Nucleus accumbens (tissue), 56 donors: ENCODE results near the gene SLC12A4.
"Not testable (repeated sequence)": the region's sequence is repeated elsewhere in the genome, so short reads cannot be mapped to it uniquely, and the experiment has no call there.

Experiments used
- DNase-seq, 56 donors: peaks; one replicate each; lab custom pipeline; 2025; lab: John Stamatoyannopoulos, UW

Gene SLC12A4

DNA sequence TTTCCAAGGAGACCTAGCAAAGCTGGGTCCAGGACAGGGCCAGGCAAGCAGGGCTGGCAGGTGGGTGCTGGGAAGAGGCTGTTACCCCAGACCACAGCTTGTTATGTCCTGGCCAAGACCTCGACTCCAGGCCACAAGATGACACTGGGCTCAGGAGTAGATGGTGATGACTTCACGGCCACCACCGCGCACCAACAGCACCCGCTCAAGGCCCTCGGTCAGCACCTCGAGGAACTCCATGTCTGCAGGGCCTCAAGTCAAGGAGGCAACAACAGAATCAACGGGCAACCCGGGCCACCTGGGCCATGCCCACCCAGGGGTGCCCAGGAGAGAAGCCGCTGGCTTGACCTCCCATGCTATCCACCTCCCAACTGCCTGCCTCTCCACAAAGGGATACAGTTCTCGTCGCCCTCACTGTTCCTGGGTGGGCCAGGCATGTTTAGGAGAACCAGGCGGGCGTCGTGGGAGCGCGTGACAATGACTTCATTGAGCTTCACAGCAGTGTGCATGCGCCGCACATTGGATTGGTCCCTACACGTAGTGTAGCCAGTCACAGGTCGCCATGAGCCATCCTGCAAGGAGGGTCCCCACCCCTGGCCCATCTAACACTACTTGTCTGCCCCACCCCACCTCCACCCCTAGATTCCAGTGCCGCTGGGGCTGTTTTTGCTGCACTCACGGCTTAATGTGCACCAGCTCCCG lies 23.6 kb downstream of the SLC12A4 start:
- peak in 1 of 56 donors; percentile 38 for DNase-seq

DNA sequence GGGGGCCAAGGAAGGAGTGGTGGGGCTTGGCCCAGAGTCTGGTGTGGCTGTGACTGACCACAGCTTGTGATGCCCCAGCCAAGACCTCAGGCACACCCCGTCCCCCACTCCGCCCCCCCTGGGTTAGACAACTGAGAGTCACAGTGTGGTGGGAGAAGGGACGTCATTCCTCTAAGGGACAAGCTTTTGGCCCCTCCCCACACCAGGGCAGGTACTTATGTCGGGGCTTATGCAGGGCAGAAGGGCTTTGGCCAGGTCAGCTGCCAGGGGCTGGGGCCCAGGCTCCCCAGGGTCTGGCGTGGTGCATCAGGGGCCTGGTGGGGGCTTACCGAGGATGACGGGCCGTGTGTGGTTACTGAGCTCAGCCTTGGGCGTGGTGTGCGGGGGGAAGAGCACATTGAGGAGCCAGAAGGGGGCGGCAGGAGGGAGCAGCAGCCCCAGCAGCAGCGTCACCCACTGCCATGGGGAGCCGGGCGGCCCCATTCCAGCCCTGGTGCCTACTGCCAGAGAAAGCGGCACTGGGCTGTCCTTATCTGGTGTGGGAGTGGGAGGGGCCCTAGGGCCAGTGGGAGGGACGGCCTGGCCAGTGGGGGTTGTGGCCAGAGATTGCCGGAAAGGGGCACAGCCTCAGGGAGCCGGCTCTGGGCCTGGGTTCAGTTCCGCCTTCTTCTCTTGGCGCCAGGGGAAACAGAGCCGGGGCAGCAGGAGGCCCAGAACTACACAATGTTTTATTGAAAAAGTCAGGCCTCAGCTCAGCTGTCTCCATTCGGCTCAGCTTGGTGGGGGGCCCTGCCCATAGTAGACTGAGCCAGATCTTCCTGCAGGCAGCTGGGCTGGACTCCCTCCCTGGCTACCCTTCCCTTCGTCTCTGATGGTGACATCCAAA lies 24.6 kb downstream of the SLC12A4 start, which contains the start of gene LCAT:
Gene LCAT (minus strand): TSS at position 502 of the 886 bp plus-strand sequence. CDS start 19 bp downstream, at position 483.
- DNase-seq = peak in 54 of 56 donors; percentile 35 to 91 (median 76)

GRCh38 chr16:67943256-67943618 lies 25.2 kb downstream of the SLC12A4 start:
- DNase-seq = no peak

DNA sequence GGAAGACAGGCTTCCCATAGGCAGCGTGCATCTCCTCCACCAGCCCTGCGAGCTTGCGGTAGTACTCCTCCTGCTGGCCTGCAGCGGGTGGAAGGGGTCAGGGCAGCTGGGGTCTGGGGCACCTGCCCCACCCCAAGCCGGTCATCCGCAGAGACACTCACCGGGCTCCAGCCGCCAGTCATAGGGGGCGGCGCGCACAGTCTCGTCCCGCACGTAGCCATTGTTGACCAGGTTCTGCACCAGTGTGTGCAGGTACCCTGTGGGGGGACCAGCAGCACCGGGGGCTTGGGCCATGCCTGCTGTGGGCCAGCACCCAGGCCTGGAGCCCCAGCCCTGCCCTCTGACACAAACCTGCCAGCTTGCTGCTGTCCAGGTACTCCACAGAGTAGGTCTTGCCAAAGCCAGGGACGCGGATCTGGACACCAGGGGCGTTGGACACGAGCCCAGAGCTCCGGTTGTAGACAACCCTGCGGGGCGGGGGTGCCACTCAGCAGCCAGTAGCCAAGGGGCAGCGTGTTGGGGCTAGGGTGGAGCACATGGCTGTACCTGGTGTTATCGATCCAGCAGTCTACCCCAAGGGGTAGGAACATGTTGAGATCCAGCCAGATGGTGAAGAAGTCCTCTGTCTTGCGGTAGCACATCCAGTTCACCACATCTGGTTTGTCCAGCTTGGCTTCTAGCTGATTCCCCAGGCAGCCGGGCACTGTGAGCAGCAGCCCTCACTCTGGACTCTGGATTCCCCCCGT lies 25.8 kb downstream of the SLC12A4 start:
- peak in 1 of 56 donors; percentile 12 for DNase-seq

- DNase-seq = peak in 17 of 56 donors; percentile 8 to 56 (median 20)
Measured at GRCh38 chr16:67942200-67942509, 26.3 kb downstream of the SLC12A4 start.

DNA sequence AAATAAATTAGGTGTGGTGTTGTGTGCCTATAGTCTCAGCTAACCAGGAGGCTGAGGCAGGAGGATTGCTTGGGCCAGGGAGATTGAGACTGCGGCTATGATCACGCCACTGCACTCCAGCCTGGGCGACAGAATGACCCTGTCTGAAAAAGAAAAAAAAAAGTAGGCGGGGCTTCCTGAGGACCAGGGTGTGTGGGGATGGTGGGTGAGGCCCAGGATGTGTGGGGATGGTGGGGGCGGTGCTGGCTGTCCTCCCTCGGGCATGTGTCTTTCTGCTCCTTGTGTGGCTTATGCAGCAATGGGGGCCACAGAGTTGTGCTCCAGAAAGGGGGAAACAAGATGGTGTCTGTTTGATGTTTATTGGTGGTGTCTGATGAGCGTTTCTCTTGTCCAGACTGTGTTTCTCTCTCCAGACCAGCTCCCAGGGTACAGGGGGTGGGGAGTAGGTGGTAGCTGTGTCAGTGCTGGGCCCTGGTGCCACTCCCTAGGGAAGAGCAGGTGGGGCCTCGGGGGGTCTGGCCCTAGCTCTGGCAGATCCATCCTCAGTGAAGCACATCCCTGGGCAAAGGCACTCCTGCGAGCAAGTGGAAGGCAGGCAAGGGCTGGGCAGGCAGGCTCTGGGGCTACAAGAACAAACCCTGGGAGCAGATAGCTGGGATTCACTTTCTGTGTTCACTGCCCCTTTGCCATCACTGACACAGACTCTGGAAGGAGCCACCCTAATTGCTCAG lies 26.8 kb downstream of the SLC12A4 start:
- DNase-seq = no peak

GRCh38 chr16:67940446-67941089 lies 27.9 kb downstream of the SLC12A4 start:
- DNase-seq = no peak

DNA sequence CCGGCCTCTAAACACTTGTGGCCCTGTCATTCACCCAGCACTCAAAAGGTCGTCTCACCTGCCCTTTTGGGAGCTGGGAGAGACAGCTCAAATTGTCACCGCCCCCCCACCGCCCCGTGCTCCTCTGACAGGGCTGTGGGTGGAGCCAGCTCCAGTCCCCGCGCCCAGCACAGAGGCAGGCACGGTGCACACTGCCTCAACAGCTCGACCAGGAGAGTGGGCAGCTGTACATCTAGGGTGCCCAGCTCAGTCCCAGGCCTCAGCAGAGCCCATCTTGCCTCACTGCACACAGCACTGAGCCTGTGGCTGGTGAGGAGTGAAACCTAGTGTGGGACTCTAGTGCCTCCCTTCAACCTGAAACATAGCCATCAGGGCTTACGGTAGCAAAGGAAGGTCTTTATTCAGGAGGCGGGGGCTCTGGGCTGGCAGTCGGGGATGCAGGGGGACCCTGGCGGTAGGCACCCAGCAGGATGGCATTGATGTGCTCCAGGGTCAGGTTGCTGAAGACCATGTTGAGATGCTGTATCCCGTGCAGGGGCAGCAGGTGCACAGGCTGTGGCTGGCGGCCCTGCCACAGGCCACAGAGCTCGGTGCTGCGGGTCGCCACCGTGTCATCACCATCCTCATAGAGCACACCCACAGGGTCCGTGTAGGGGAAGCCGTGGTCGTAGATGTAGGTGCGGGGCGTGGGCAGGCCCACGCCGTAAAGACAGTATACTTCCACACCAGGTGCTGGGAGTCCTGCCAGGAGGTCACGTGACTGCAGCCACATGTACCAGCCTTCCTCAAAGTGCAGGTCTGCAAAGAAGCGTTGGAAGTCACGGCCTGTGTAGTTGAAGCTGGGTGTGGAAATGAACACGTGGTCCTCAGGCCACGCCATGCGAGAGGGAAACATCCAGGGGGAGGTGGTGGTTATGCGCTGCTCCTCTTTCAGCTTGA lies 28.7 kb downstream of the SLC12A4 start:
- DNase-seq = peak in 2 of 56 donors; percentile 19 to 21

GRCh38 chr16:67937713-67938112 lies 30.7 kb downstream of the SLC12A4 start:
- DNase-seq = not testable (repeated sequence)

DNA sequence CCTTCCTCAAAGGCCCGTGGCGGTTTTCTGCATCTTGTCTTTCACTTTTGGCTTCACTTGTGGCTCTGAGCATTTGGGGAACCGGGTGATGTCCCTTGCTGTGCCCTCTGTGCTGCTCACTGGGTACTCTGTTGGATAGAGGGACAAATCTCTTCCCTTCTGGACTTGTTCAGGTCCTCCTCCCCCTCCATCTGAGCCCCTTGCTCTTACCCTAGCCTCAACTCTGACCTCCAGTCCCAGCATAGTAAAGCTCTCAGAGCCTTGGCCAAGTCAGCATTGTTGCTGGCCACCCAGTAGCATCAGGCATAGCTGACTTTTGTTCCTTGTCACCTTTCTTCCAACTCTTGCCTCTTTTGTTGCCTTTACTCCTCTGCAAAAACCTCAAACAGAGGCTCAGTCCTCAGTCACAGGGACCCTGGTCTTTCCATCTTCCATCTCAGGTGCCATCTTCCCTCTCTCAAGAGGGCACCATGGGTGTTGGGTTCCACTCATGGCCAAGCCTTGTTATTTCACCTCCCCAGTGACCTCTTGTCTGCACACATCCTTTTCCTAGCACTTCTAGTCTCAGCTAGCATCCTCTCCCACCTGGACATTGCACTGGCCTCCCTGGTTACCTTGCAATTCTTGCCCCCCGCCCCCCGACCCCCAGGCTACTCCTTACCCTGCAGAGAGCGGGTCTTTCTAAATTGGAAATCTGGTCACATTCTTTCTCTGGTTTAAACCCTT lies 31.4 kb downstream of the SLC12A4 start:
- DNase-seq = peak in 6 of 56 donors; percentile 28 to 64 (median 44)

DNA sequence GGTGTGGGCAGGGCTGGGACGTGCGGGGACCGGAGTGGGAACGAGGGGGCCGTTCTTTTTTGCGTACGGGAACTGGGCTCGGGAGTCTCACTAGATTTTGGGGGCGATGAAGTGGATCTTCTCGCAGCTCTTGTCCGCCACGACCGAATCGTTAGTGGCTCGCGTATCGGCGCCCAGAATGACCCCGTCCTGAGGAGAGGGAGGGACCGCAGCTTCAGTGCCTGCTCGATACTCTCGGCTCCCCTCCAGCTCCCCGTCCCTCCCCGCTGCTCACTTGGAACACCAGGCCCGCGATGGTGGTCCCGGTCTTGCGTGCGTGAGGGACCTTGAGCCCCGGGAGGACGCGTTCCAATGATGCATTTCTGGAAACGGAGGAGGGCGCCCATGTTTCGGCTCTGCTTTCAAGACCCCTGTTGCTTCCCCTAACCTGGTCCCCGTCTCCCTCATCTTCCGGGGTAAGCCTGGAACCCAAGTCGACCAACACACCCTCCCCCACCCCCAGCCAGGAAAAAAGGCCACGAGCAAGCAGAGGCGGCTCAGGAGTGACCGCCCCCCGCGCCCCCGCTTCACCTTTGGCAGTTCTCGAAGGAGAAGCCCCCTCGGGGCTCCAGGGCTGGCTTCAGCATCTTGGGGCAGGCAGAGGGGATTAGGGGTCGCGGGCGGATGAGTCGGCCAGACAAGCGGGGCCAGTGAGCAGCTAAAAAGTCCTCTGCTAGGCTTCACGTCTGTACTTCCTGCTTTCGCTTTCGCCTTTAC lies 32.1 kb downstream of the SLC12A4 start, which contains the start of gene PSMB10:
Gene PSMB10 (minus strand): TSS at position 727 of the 756 bp plus-strand sequence. CDS start 101 bp downstream, at position 626.
- peak in 41 of 56 donors; percentile 26 to 75 (median 54) for DNase-seq

DNA sequence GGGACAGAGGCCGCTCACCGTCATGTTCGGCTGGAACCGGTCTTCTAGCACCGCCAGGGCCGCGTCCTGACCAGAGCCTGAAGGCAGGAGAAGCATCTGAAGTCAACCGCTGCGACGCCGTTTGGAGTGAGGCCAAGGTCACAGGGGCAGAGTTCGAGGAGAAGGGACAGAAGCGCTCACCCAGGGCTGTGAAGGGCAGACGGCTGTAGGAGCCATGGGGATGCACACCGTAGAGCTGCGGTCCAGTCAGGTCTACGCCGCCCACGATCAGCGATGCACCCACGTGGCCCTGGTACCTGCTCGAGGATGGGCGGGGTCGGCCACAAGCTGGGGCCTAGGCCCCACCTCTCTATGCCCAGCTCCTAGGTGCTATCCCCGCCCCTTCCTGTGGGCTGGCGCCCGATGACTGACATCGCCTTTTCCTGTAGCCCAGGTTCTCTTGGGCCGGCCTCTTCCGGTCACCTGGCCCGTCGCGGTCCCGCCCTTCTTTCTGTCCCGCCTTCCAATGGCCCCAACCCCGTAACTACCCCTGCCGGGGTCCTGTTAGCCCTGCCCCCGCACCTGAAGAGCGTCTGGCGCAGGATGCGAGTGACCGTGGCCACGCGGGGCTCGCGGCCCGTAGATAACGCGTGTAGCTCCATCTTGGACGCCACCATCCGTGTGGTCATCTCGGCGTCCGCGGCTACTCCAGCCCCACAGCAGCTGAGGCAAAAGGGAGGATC lies 32.9 kb downstream of the SLC12A4 start:
- peak; percentile 48 to 98 (median 92) for DNase-seq

DNA sequence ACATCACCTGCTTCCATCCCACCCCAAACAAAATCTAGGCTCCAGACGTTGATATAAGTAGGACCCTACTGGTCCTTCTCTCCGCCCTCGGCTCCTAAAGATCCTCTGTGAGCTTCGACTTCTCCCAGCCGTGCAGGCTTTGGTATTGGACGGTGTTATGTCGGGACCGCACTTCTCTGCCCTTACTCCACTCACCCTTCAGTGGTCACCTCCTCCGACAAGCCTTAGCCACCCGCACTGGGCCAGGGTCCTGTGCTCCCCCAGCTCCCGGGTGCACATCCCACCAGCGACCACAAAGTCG lies 33.4 kb downstream of the SLC12A4 start:
- DNase-seq = peak in 1 of 56 donors; percentile 46

GRCh38 chr16:67934306-67935100 lies 33.9 kb downstream of the SLC12A4 start:
- DNase-seq = no peak

DNA sequence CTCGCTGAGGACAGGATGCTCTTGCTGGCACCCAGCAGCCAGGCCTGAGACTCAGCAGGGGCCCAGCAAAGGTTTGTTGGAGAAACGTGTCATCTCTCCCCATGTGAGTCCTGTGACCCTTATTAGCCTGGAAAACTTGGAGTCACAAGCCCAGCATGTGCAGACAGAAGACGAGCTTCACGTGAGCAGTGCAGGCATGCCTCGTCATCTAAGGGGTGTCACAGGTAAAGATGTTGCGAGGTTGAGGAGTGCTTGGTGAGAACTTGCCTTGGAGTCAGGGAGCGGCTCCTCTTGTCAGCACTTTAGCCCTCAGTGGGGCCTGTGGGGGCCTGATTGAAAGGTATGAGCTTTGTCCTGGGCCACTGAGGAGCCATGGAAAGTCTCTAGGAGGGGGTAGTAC lies 34.6 kb downstream of the SLC12A4 start:
- no peak for DNase-seq

GRCh38 chr16:67932462-67932840 lies 36.0 kb downstream of the SLC12A4 start:
- no peak for DNase-seq
